ENCODE measurements around the gene RTKN. TPM values are rescaled to one million over a fixed set of nuclear protein-coding genes. Genes with fewer than 3 reads are reported as not detected.

RTKN gene
- total RNA-seq, 2 experiments from 2014 or later, result 0.20 to 0.27 TPM

DNA sequence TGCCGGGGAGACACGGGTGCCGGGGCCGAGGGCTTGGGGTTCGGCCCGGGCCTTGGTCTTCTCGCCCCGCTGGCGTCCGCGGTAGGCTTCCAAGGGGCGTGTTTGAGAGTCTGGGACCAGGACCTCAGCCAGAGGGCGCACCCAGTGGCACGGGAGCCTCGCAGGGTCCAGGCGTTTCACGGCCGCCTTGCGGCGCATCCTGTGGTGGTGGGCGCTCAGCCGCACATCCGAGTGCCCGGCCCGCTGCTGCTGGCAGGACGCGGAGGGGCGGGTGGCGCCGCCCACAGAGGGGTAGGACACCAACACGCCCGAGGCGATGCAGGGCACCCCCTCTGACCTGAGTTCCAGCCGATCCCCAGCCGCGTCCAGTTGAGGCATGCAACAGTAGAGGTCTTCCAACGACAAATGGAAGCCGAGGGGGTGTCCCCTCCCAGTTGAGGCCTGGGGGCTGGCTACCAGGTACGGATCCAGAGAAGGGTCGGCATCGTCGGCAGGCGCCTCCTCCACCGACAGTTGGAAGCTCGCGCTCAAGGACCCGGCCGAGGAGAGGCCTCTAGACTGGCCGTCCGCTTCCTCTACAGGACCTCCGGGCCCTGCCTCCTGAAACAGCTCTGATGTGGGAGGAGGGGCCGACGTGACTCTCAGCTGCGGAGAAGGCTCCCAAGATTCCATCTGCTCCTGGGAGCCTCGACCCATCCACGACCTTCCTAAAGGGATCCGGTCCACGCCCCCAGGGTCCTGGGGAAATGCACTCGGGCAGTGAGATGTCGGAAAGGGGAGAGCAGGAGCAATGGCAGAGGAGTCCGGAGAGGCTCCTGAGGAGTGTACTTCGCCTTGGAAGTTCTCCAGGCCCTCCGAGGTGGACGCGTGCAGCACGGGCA, 26.6 kb downstream of the RTKN start:
- H3K4me3 Mint-ChIP-seq, result peak overlapping the region; percentile 84
- intact Hi-C loops (cut with DNase I, micrococcal nuclease), result no loop called here
- TF ChIP-seq, protein P1, sequence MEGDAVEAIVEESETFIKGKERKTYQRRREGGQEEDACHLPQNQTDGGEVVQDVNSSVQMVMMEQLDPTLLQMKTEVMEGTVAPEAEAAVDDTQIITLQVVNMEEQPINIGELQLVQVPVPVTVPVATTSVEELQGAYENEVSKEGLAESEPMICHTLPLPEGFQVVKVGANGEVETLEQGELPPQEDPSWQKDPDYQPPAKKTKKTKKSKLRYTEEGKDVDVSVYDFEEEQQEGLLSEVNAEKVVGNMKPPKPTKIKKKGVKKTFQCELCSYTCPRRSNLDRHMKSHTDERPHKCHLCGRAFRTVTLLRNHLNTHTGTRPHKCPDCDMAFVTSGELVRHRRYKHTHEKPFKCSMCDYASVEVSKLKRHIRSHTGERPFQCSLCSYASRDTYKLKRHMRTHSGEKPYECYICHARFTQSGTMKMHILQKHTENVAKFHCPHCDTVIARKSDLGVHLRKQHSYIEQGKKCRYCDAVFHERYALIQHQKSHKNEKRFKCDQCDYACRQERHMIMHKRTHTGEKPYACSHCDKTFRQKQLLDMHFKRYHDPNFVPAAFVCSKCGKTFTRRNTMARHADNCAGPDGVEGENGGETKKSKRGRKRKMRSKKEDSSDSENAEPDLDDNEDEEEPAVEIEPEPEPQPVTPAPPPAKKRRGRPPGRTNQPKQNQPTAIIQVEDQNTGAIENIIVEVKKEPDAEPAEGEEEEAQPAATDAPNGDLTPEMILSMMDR (IDR thresholded peaks at IDR 0.05), result no peak

DNA sequence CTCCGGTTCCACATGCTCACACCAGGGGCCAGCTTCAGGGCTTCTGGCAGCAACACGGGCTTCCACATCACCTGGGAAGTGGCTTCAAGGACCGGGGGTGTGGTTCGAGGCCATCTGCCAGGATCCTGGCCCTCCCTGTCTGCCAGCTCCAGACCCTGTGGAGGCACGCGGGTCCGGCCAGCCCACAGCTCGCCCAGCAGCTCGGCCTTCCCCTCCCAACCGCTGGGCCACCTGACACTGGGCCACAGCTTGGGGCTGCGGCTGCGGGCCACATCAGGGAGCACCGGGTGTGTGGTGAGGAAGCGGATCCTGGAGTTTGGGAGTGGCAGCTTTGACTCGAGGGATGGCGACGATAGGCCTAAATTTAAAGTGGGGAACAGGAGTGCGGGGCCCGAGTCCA, 27.3 kb downstream of the RTKN start:
- Histone ChIP-seq H3K36me3 (ENCODE audit: insufficient read depth, low read length) (no peaks in the 10 kb centered on the region), H3K9me3 (ENCODE audit: control insufficient read depth in 1 of 2, insufficient read depth in 1 of 2, low read length in 2 of 2) (peaks cover 0 to 11% of the 10 kb centered on the region in 2 experiments), H3K27me3 (ENCODE audit: control insufficient read depth in 1 of 2, insufficient read depth in 2 of 2, low read length in 2 of 2) (peaks cover 0 to 16% of the 10 kb centered on the region in 2 experiments), H3K27ac (ENCODE audit: low read depth in 1 of 2, low read length in 2 of 2) (no peak overlapping the region), H3K4me1 (ENCODE audit: insufficient read depth, low read length) (peaks cover 25% of the 10 kb centered on the region), H3K4me3 (ENCODE audit: low read length) (peak overlapping the region; percentile 49)
- DNase-seq (no peak), ATAC-seq (ENCODE audit: poor library complexity) (no peak)
- Mint-ChIP-seq H3K4me1 (ENCODE audit: low read depth) (peaks cover 30% of the 10 kb centered on the region), H3K27me3 (no peaks in the 10 kb centered on the region), H3K9me3 (no peaks in the 10 kb centered on the region), H3K36me3 (ENCODE audit: low read depth) (no peaks in the 10 kb centered on the region), H3K4me3 (peak overlapping the region; percentile 80), H3K27ac (no peak overlapping the region)
- intact Hi-C loops (cut with DNase I, micrococcal nuclease), result no loop called here
- POLR2A ChIA-PET, result interaction anchor here (0.5 to 1.3 kb wide), 5 partner anchors 13 to 124 kb away, joined by 3 to 6 read pairs (median 4); partner anchors contain the start of gene WBP1
- CTCF ChIA-PET, result no interaction called here
- TF ChIP-seq, protein P1 (IDR thresholded peaks at IDR 0.05), result no peak

More for the DNA sequence above, 26.6 kb downstream of the RTKN start:
- Histone ChIP-seq H3K27me3 (ENCODE audit: control insufficient read depth in 1 of 2, insufficient read depth in 2 of 2, low read length in 2 of 2) (peaks cover 0 to 16% of the 10 kb centered on the region in 2 experiments), H3K4me1 (ENCODE audit: insufficient read depth, low read length) (peaks cover 25% of the 10 kb centered on the region), H3K27ac (ENCODE audit: low read depth in 1 of 2, low read length in 2 of 2) (no peak overlapping the region), H3K36me3 (ENCODE audit: insufficient read depth, low read length) (no peaks in the 10 kb centered on the region), H3K4me3 (ENCODE audit: low read length) (peak overlapping the region; percentile 49), H3K9me3 (ENCODE audit: control insufficient read depth in 1 of 2, insufficient read depth in 1 of 2, low read length in 2 of 2) (peaks cover 0 to 11% of the 10 kb centered on the region in 2 experiments)
- DNase-seq (peak in 6 of 14 experiments; percentile 17 to 48 (median 38)), ATAC-seq (ENCODE audit: poor library complexity) (peak; percentile 30)
- ChIA-PET POLR2A (interaction anchor here (0.9 to 1.9 kb wide), 5 partner anchors 24 to 209 kb away, joined by 3 to 13 read pairs (median 6); partner anchors contain the start of genes INO80B, MRPL53 and WBP1), CTCF (no interaction called here)
- peak overlapping the region; percentile 71 for H3K27ac Mint-ChIP-seq
- no peaks in the 10 kb centered on the region for H3K36me3 Mint-ChIP-seq (ENCODE audit: low read depth)
- H3K4me1 Mint-ChIP-seq (ENCODE audit: low read depth), result peaks cover 34% of the 10 kb centered on the region
- no peaks in the 10 kb centered on the region for H3K27me3 Mint-ChIP-seq
- no peaks in the 10 kb centered on the region for H3K9me3 Mint-ChIP-seq

GRCh38 chr2:74413001-74413698, 28.6 kb downstream of the RTKN start:
- H3K27ac Mint-ChIP-seq, result peak overlapping the region; percentile 61
- TF ChIP-seq, protein P1 (IDR thresholded peaks at IDR 0.05), result no peak
- H3K27me3 ChIP-seq (ENCODE audit: control insufficient read depth in 1 of 2, insufficient read depth in 2 of 2, low read length in 2 of 2), result peaks cover 0 to 16% of the 10 kb centered on the region in 2 experiments
- DNase-seq, result no peak
- ATAC-seq (ENCODE audit: poor library complexity), result no peak
- H3K4me3 Mint-ChIP-seq, result peak overlapping the region; percentile 68
- H3K27ac ChIP-seq (ENCODE audit: low read depth in 1 of 2, low read length in 2 of 2), result no peak overlapping the region
- intact Hi-C loops (cut with DNase I, micrococcal nuclease), result loop anchor here in 1 of 2 experiments (2.0 kb wide), 1 partner anchor 18 kb away; no protein-coding TSS in a partner anchor
- H3K36me3 ChIP-seq (ENCODE audit: insufficient read depth, low read length), result no peaks in the 10 kb centered on the region
- POLR2A ChIA-PET, result interaction anchor here (0.8 kb wide), 1 partner anchor 10 kb away, joined by 3 read pairs; no protein-coding TSS in a partner anchor
- H3K36me3 Mint-ChIP-seq (ENCODE audit: low read depth), result no peaks in the 10 kb centered on the region
- H3K4me1 Mint-ChIP-seq (ENCODE audit: low read depth), result peaks cover 30% of the 10 kb centered on the region
- H3K9me3 Mint-ChIP-seq, result no peaks in the 10 kb centered on the region
- H3K9me3 ChIP-seq (ENCODE audit: control insufficient read depth in 1 of 2, insufficient read depth in 1 of 2, low read length in 2 of 2), result peaks cover 0 to 11% of the 10 kb centered on the region in 2 experiments
- peaks cover 25% of the 10 kb centered on the region for H3K4me1 ChIP-seq (ENCODE audit: insufficient read depth, low read length)
- H3K27me3 Mint-ChIP-seq, result peaks cover 7% of the 10 kb centered on the region
- CTCF ChIA-PET, result no interaction called here
- H3K4me3 ChIP-seq (ENCODE audit: low read length), result no peak overlapping the region

All from CD4-positive, alpha-beta T cell (primary cell).